ENCODE measurements around the gene PCBP3. TPM values are rescaled to one million over a fixed set of nuclear protein-coding genes. Genes with fewer than 3 reads are reported as not detected.

The PCBP3 gene
- total and polyA plus RNA-seq, 8 donors, result 0.83 to 4.3 (median 1.7) TPM

DNA sequence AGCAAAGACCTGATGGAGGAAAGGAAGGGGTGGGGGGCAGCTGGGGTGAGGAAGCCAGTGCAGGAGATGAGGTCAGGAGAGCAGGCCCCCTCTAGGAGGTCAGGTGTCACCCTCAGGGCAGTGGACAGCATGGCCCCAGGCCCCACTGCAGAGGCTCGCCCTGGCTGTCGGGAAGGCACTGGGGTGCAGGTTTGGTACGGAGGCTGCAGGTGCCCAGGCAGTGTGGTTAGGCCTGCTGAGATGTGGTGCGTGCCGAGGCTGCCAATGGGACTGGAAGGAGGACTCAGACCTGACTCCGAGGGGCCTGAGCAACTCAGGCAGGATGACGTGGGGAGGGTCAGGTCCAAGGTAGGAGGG, 82.3 kb downstream of the PCBP3 start:
- Histone ChIP-seq H3K4me3 (no peak overlapping the region), H3K9me3 (no peaks in the 10 kb centered on the region), H3K27ac (no peak overlapping the region), H3K4me1 (no peaks in the 10 kb centered on the region), H3K36me3 (no peaks in the 10 kb centered on the region), H3K27me3 (no peaks in the 10 kb centered on the region)
- ATAC-seq, result no peak
- TF ChIP-seq CTCF (IDR thresholded peaks at IDR 0.05), result no peak
- DNase-seq, result no peak
- FAIRE-seq, result no peak
- WGBS, 2 donors, result 81 to 93% methylated on average over 6 of the region's 7 CpGs
- intact Hi-C loops (cut with DNase I), result no loop called here

DNA sequence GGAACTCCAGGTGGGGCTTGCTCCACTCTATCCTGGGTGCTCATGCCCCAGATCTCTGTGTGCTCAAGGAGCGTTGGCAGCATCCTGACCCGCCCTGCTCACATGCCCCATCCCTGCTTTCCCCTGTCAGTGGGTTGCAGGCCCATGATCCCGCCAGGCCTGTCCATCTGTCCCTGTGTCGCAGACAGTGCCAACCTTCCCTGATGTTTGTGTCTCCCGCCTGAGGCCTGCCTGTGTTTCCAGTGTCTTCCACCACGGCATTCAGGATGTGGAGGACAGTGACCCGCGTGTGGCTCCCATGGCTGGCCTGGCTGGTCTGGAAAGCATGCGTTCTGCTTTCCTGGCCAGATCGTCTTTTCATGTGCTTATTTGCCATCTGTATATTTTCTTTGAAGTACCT, 82.9 kb downstream of the PCBP3 start:
- H3K4me3 ChIP-seq, result no peak overlapping the region
- no peak for FAIRE-seq
- 81 to 94% methylated on average over 10 of the region's 10 CpGs for WGBS, 2 donors
- DNase-seq, result no peak
- no peaks in the 10 kb centered on the region for H3K36me3 ChIP-seq
- intact Hi-C loops (cut with DNase I), result no loop called here
- no peak overlapping the region for H3K27ac ChIP-seq
- no peaks in the 10 kb centered on the region for H3K4me1 ChIP-seq
- ATAC-seq, result no peak
- H3K27me3 ChIP-seq, result no peaks in the 10 kb centered on the region
- no peak for TF ChIP-seq CTCF (IDR thresholded peaks at IDR 0.05)
- no peaks in the 10 kb centered on the region for H3K9me3 ChIP-seq

- Histone ChIP-seq H3K9me3 (no peaks in the 10 kb centered on the region), H3K36me3 (no peaks in the 10 kb centered on the region), H3K4me1 (no peaks in the 10 kb centered on the region), H3K4me3 (no peak overlapping the region), H3K27ac (no peak overlapping the region), H3K27me3 (no peaks in the 10 kb centered on the region)
- no peak for ATAC-seq
- no peak for FAIRE-seq
- no peak for TF ChIP-seq CTCF (IDR thresholded peaks at IDR 0.05)
- DNase-seq, result no peak
- intact Hi-C loops (cut with DNase I), result no loop called here
- 76% methylated on average over 2 of the region's 2 CpGs for WGBS, 2 donors
These were observed 83.9 kb downstream of the PCBP3 start for GRCh38 chr21:45727390-45727789.

DNA sequence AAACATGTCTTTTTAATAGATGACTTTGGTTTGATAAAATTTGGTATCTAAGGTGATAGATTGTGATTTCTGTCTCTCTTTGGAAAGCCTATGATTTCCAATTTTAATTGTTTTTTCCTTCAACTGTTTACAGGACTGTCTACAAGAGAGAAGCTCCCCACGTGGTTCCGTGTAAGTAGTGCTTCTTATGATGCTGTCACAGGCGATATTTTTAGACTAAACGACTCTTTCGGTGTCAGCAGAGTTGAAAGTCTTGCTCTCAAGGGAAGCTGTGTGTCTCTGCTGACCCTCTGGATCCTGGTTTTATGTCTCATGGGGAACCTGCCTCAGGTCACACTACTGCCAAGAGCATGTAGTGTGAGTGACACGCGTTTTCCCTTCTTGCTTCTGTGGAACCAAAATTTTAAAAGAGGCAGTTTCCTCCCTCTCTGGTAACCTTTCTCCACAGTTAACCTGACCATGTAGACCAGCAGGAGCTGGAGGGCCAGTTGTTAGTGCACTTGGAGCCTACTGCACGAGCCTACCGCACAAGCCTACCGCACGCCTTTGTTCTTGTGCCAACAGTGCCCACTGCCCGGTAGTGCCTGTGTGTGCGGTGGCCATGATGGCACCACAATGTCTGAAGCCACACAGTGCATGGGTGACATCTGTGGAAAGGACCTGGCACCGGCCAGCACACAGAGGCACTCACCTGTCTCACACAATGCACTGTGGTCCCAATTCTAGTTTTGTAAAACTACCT, 91.9 kb downstream of the PCBP3 start:
- Histone ChIP-seq H3K4me1 (no peaks in the 10 kb centered on the region), H3K27me3 (no peaks in the 10 kb centered on the region), H3K27ac (no peak overlapping the region), H3K9me3 (no peaks in the 10 kb centered on the region), H3K36me3 (no peaks in the 10 kb centered on the region), H3K4me3 (no peak overlapping the region)
- FAIRE-seq, result no peak
- no peak for ATAC-seq
- WGBS, 2 donors, result 74 to 88% methylated on average over 14 of the region's 14 CpGs
- no peak for TF ChIP-seq CTCF (IDR thresholded peaks at IDR 0.05)
- no peak for DNase-seq
- intact Hi-C loops (cut with DNase I), result no loop called here

DNA sequence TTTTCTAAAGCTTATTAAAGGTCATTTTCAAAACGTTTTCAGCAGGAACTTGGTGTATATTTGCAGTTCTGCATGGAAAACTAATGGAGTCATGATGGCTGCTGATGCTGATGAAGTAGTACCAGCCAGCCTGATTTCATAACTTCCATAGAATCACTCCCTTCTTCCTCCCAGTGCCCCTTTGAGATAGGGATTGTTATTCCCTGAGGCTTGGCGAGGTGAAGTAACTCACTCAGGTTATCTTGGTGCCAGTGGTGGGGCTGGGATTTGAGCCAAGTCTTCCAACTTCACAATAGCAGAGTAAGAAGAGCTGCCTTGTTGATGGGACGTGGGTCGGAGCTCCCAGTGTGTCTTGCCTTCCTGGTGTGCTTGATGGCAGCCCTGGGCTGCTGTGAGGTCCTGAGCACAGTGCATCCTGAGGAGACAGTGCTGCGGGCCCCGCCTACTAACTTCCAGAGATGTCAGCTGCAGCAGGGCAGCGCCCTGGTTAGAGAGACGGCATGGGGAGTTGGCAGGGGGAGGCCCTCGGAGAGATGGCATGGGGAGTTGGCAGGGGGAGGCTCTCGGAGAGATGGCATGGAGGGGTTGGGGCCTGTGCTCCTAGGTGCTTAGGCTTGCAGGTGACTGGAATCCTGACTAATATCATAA, 92.6 kb downstream of the PCBP3 start:
- Histone ChIP-seq H3K36me3 (no peaks in the 10 kb centered on the region), H3K27ac (no peak overlapping the region), H3K9me3 (no peaks in the 10 kb centered on the region), H3K4me1 (no peaks in the 10 kb centered on the region), H3K4me3 (no peak overlapping the region), H3K27me3 (no peaks in the 10 kb centered on the region)
- ATAC-seq (no peak), DNase-seq (no peak), FAIRE-seq (no peak)
- no peak for TF ChIP-seq CTCF (IDR thresholded peaks at IDR 0.05)
- 54 to 71% methylated on average over 10 of the region's 10 CpGs for WGBS, 2 donors
- intact Hi-C loops (cut with DNase I), result no loop called here

All from pancreas (tissue), 10 donors.